ENCODE results near the gene ANKFN1.

DNA sequence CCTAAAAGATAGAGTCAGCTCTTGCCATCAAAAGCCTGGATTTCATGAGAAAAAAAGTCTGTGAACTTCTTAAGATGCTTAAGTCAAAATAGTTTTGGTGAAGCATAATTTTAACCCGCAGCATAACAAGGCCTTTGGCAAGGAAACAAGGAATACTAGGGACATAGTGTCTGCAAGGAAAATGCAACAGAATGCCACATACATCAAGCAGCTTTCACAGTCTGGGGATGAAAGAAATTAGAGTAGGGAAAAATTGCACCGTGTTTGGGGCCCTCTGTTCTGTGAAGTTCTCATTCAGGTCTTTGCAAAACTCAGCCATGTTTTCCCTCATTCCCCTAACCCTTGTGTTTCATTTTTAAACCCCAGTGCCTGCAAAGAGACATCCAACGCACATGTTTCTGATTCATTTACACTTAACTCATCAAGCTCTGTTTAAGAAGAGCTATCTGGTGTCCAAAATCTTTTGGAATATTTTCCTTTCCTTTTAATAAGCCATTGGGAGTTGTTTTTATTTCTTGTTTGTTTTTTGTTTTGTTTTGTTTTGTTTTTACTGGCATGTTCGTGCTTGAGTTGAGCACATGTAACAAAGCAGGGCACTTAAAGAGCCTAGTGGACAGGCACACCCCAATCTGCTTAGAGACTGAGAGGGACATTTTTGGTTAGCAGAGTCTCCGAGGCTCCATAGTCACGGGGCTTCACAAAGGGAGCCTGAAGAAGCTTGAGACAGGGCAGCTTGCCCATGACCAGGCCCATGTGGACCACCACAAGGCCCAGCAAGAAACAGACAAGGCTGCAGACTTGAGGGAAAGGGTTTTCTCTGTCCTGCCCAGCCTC, 116.5 kb downstream of the ANKFN1 start:
- TF ChIP-seq REST (IDR thresholded peaks at IDR 0.05; ENCODE audit: low read depth, low read length) (no peak), RAD21 (IDR thresholded peaks at IDR 0.05; ENCODE audit: insufficient read depth, low read depth, low read length) (no peak), CREM (IDR thresholded peaks at IDR 0.05; ENCODE audit: low read depth) (no peak), SREBF2 (IDR thresholded peaks at IDR 0.05; ENCODE audit: low read length) (no peak), EP300 (IDR thresholded peaks at IDR 0.05; ENCODE audit: borderline replicate concordance in 1 of 2, control insufficient read depth in 1 of 2, low read depth in 2 of 2, low read length in 2 of 2) (no peak), ZNF384 (IDR thresholded peaks at IDR 0.05; ENCODE audit: borderline replicate concordance, low read depth, low read length) (no peak), HDGF (IDR thresholded peaks at IDR 0.05) (no peak), GABPA (IDR thresholded peaks at IDR 0.05; ENCODE audit: low read depth) (no peak), MYB (IDR thresholded peaks at IDR 0.05; ENCODE audit: borderline replicate concordance, low read depth, low read length) (no peak), E4F1 (IDR thresholded peaks at IDR 0.05; ENCODE audit: borderline replicate concordance, partially characterized antibody) (no peak), BRCA1 (IDR thresholded peaks at IDR 0.05; ENCODE audit: low read depth, low read length) (no peak)
- TF ChIP-seq, protein P1, sequence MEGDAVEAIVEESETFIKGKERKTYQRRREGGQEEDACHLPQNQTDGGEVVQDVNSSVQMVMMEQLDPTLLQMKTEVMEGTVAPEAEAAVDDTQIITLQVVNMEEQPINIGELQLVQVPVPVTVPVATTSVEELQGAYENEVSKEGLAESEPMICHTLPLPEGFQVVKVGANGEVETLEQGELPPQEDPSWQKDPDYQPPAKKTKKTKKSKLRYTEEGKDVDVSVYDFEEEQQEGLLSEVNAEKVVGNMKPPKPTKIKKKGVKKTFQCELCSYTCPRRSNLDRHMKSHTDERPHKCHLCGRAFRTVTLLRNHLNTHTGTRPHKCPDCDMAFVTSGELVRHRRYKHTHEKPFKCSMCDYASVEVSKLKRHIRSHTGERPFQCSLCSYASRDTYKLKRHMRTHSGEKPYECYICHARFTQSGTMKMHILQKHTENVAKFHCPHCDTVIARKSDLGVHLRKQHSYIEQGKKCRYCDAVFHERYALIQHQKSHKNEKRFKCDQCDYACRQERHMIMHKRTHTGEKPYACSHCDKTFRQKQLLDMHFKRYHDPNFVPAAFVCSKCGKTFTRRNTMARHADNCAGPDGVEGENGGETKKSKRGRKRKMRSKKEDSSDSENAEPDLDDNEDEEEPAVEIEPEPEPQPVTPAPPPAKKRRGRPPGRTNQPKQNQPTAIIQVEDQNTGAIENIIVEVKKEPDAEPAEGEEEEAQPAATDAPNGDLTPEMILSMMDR (IDR thresholded peaks at IDR 0.05 in 2 of 3, conservative IDR thresholded peaks at IDR 0.05 in 1 of 3; ENCODE audit: control insufficient read depth in 2 of 3, extremely low read depth in 1 of 3, insufficient read depth in 1 of 3, low read depth in 3 of 3, low read length in 3 of 3): no peak
- TF ChIP-seq, protein P2, sequence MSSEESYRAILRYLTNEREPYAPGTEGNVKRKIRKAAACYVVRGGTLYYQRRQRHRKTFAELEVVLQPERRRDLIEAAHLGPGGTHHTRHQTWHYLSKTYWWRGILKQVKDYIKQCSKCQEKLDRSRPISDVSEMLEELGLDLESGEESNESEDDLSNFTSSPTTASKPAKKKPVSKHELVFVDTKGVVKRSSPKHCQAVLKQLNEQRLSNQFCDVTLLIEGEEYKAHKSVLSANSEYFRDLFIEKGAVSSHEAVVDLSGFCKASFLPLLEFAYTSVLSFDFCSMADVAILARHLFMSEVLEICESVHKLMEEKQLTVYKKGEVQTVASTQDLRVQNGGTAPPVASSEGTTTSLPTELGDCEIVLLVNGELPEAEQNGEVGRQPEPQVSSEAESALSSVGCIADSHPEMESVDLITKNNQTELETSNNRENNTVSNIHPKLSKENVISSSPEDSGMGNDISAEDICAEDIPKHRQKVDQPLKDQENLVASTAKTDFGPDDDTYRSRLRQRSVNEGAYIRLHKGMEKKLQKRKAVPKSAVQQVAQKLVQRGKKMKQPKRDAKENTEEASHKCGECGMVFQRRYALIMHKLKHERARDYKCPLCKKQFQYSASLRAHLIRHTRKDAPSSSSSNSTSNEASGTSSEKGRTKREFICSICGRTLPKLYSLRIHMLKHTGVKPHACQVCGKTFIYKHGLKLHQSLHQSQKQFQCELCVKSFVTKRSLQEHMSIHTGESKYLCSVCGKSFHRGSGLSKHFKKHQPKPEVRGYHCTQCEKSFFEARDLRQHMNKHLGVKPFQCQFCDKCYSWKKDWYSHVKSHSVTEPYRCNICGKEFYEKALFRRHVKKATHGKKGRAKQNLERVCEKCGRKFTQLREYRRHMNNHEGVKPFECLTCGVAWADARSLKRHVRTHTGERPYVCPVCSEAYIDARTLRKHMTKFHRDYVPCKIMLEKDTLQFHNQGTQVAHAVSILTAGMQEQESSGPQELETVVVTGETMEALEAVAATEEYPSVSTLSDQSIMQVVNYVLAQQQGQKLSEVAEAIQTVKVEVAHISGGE (CRISPR knock-in tag; IDR thresholded peaks at IDR 0.05): no peak
